A549 (cell line): ENCODE data around the gene DNAH8. TPM values are rescaled to one million over a fixed set of nuclear protein-coding genes. Genes with fewer than 3 reads are reported as not detected.

ENCODE experiments used
- ATAC-seq, 2 experiments: fragments of 200-7000 bp in 1 of 2; fragments of >200 bp in 1 of 2; cut with Nextera tagmentation in 1 of 2; cut with Tn5 transposase in 1 of 2; 3 replicates each; pipeline versions ENCODE4 v1.8.0 to v1.9.1; 2018 to 2020; ENCODE audit warnings: mild to moderate bottlenecking in 1 of 2, moderate library complexity in 1 of 2
- CTCF ChIA-PET: fragments of 300-600 bp; sonication (Branson Sonifier 250); formaldehyde crosslinking; extraction: SDS; loops from one replicate; lab custom pipeline; 2021; ENCODE audit warnings: antibody characterized with exemption, inconsistent platforms; lab: Yijun Ruan, JAX
- POLR2A ChIA-PET: fragments of 350-600 bp; formaldehyde crosslinking; extraction: SDS; loops from one replicate; lab custom pipeline; 2021; ENCODE audit warnings: antibody characterized with exemption, inconsistent platforms; lab: Yijun Ruan, JAX
- DNase-seq, 2 experiments: peaks; one replicate each; pipeline versions ENCODE4 v3.0.0 to v3.0.0-alpha.2; 2011 to 2016; ENCODE audit warnings: low read depth in 1 of 2, low spot score in 1 of 2
- FAIRE-seq: peaks from 2 replicates; lab custom pipeline; 2011; peaks lifted over from hg19 to GRCh38; lab: Jason Lieb, UNC
- H3K27ac ChIP-seq, 2 experiments: fragments of >200 bp; sonication (Bioruptor Twin); formaldehyde crosslinking; 3 replicates each; pipeline ENCODE4 v1.5.1; 2016 to 2017
- H3K4me1 ChIP-seq: fragments of >200 bp; sonication (Bioruptor Twin); formaldehyde crosslinking; 3 replicates; pipeline ENCODE4 v1.6.1; 2016
- H3K4me2 ChIP-seq: fragments of >200 bp; sonication (Bioruptor Twin); formaldehyde crosslinking; 3 replicates; pipeline ENCODE4 v1.6.1; 2016
- H3K4me3 ChIP-seq: fragments of >200 bp; sonication (Bioruptor Twin); formaldehyde crosslinking; 3 replicates; pipeline ENCODE4 v1.5.1; 2016
- H3K9me3 ChIP-seq: fragments of >200 bp; sonication (Bioruptor Twin); formaldehyde crosslinking; 3 replicates; pipeline ENCODE4 v1.6.1; 2016
- ATOH8 ChIP-seq: fragments of 250-450 bp; sonication (Bioruptor Pico); IDR thresholded peaks from 2 replicates; pipeline ENCODE4 v1.5.0; 2020; ENCODE audit warnings: low read depth, mild to moderate bottlenecking, moderate library complexity
- BHLHE40 ChIP-seq: IDR thresholded peaks from 2 replicates; pipeline ENCODE4 v1.6.1; 2012; ENCODE audit warnings: low read depth, low read length, inconsistent platforms
- CHD2 ChIP-seq: fragments of 150-350 bp; IDR thresholded peaks from 2 replicates; pipeline ENCODE4 v1.6.1; 2014; ENCODE audit warnings: low read length; ENCODE audit not compliant: partially characterized antibody
- E2F6 ChIP-seq: IDR thresholded peaks from 2 replicates; pipeline ENCODE4 v1.6.1; 2012; ENCODE audit warnings: low read depth, borderline replicate concordance
- EHF ChIP-seq: fragments of 250-450 bp; sonication (Bioruptor Pico); IDR thresholded peaks from 2 replicates; pipeline ENCODE4 v1.5.0; 2020; ENCODE audit warnings: mild to moderate bottlenecking
- EHMT2 ChIP-seq: fragments of 200-600 bp; sonication (generic); IDR thresholded peaks from 2 replicates; pipeline ENCODE4 v1.6.1; 2016; ENCODE audit warnings: antibody characterized with exemption, low read depth, mild to moderate bottlenecking, moderate library complexity
- ELK1 ChIP-seq: fragments of 150-350 bp; IDR thresholded peaks from 2 replicates; pipeline ENCODE4 v1.6.1; 2014; ENCODE audit warnings: low read depth, mild to moderate bottlenecking, low read length
- FOSL2 ChIP-seq, 2 experiments: fragments of 450-650 bp in 1 of 2; fragments of >200 bp in 1 of 2; sonication (Bioruptor Twin) in 1 of 2; formaldehyde crosslinking; IDR thresholded peaks; 2 replicates each; pipeline versions ENCODE4 v1.5.0 to v1.6.1; 2016 to 2020; ENCODE audit warnings: mild to moderate bottlenecking in 1 of 2, moderate library complexity in 1 of 2
- FOXS1 ChIP-seq: fragments of 250-450 bp; sonication (Bioruptor Pico); IDR thresholded peaks from 2 replicates; pipeline ENCODE4 v1.5.0; 2020; ENCODE audit warnings: mild to moderate bottlenecking, moderate library complexity
- GATA3 ChIP-seq: IDR thresholded peaks from 2 replicates; pipeline ENCODE4 v1.6.1; 2012; ENCODE audit warnings: borderline replicate concordance
- HES2 ChIP-seq: fragments of >200 bp; sonication (Bioruptor Twin); formaldehyde crosslinking; IDR thresholded peaks from 2 replicates; pipeline ENCODE4 v1.6.1; 2016
- HOXA7 ChIP-seq: fragments of 250-450 bp; sonication (Bioruptor Pico); IDR thresholded peaks from 2 replicates; pipeline ENCODE4 v1.5.0; 2020; ENCODE audit warnings: mild to moderate bottlenecking, moderate library complexity
- HOXB5 ChIP-seq: fragments of 250-450 bp; sonication (Bioruptor Pico); IDR thresholded peaks from 2 replicates; pipeline ENCODE4 v1.5.0; 2020; ENCODE audit warnings: mild to moderate bottlenecking, moderate library complexity
- JUN ChIP-seq, 2 experiments: fragments of >200 bp; sonication (Bioruptor Twin); formaldehyde crosslinking; IDR thresholded peaks; 2 replicates in 1 of 2; 3 replicates in 1 of 2; pipeline ENCODE4 v1.6.1; 2016 to 2017
- JUNB ChIP-seq: fragments of >200 bp; sonication (Bioruptor Twin); formaldehyde crosslinking; IDR thresholded peaks from 2 replicates; pipeline ENCODE4 v1.6.1; 2016
- KDM1A ChIP-seq: fragments of 200-600 bp; sonication (generic); IDR thresholded peaks from 2 replicates; pipeline ENCODE4 v1.6.1; 2016; ENCODE audit warnings: low read depth, mild to moderate bottlenecking
- MAFK ChIP-seq: fragments of 450-650 bp; IDR thresholded peaks from 2 replicates; pipeline ENCODE4 v1.6.1; 2014; ENCODE audit not compliant: partially characterized antibody
- MAX ChIP-seq: IDR thresholded peaks from 2 replicates; pipeline ENCODE4 v1.6.1; 2012
- NFE2L2 ChIP-seq: fragments of 150-350 bp; conservative IDR thresholded peaks from 2 replicates; pipeline ENCODE4 v1.6.1; 2014; ENCODE audit warnings: low read length
- POLR2AphosphoS2 ChIP-seq: conservative IDR thresholded peaks from 2 replicates; pipeline ENCODE4 v1.6.1; 2012; ENCODE audit warnings: low read length, improper control_type of control experiment, inconsistent platforms
- RAD21 ChIP-seq, 2 experiments: fragments of >200 bp in 1 of 2; sonication (Bioruptor Twin) in 1 of 2; formaldehyde crosslinking in 1 of 2; IDR thresholded peaks in 1 of 2; conservative IDR thresholded peaks in 1 of 2; 2 replicates in 1 of 2; 3 replicates in 1 of 2; pipeline ENCODE4 v1.6.1; 2012 to 2018; ENCODE audit warnings: inconsistent platforms in 1 of 2
- SREBF2 ChIP-seq: fragments of 450-650 bp; IDR thresholded peaks from 2 replicates; pipeline ENCODE4 v1.6.1; 2014; ENCODE audit warnings: mild to moderate bottlenecking, moderate library complexity
- ZC3H11A ChIP-seq: fragments of 450-650 bp; IDR thresholded peaks from 2 replicates; pipeline ENCODE4 v1.6.1; 2014; ENCODE audit warnings: antibody characterized with exemption, mild to moderate bottlenecking
- ZFP36 ChIP-seq: fragments of 450-650 bp; IDR thresholded peaks from 2 replicates; pipeline ENCODE4 v1.6.1; 2014; ENCODE audit warnings: borderline replicate concordance; ENCODE audit not compliant: partially characterized antibody
- WGBS: methylation state at CpG from one replicate; pipeline ENCODE4 v1.1.6; 2017; ENCODE audit errors: missing lambda C conversion rate; 5-methylcytosine and 5-hydroxymethylcytosine counted together
- polyA plus RNA-seq, 4 experiments: library from polyadenylated mRNA; depleted of rRNA in 3 of 4; stranded (reverse); fragments of >200 nt; fragmentation: RNase III in 1 of 4; extraction: RNeasy Plus Mini Kit Qiagen cat#74134 plus additional on column Dnase treatment in 1 of 4; gene quantifications; 2 replicates in 3 of 4; 3 replicates in 1 of 4; pipeline ENCODE4 v1.2.3, GENCODE V29; 2011 to 2017

Gene DNAH8
- polyA plus RNA-seq, 2 of the 4 experiments (the other 2 are of a cell fraction) = not detected

GRCh38 chr6:38767560-38767959 lies 52.4 kb downstream of the DNAH8 start:
- Histone ChIP-seq H3K27ac (no peak overlapping the region), H3K9me3 (no peaks in the 10 kb centered on the region), H3K4me2 (no peak overlapping the region), H3K4me3 (no peak overlapping the region), H3K4me1 (no peaks in the 10 kb centered on the region)
- ATAC-seq = no peak
- CTCF ChIA-PET = no interaction called here
- TF ChIP-seq ATOH8 (CRISPR knock-in tag) (no peak), KDM1A (no peak), CHD2 (no peak), MAX (no peak), ZC3H11A (no peak), ZFP36 (no peak), EHF (CRISPR knock-in tag) (no peak), GATA3 (no peak), JUN (IDR thresholded peaks at IDR 0.05) (no peak), SREBF2 (no peak), EHMT2 (no peak), POLR2AphosphoS2 (no peak), BHLHE40 (no peak), E2F6 (no peak), FOXS1 (CRISPR knock-in tag) (no peak), HES2 (no peak), FOSL2 (IDR thresholded peaks at IDR 0.05) (no peak), FOSL2 (CRISPR knock-in tag; IDR thresholded peaks at IDR 0.05) (no peak), JUNB (no peak)
- WGBS = 50% methylated on average over 2 of the region's 2 CpGs
- POLR2A ChIA-PET = no interaction called here
- FAIRE-seq = no peak
- DNase-seq = no peak

- FAIRE-seq (no peak), ATAC-seq (peak in 1 of 2 experiments; percentile 58; a peak in 3 of 6 replicates)
- H3K4me1 ChIP-seq = no peaks in the 10 kb centered on the region
- 0% methylated on average over 3 of the region's 3 CpGs for WGBS
- CTCF ChIA-PET = interaction anchor here (0.9 kb wide), 1 partner anchor 11 kb away, joined by 3 read pairs; no protein-coding TSS in a partner anchor
- H3K4me2 ChIP-seq = no peak overlapping the region
- TF ChIP-seq HOXA7 = no peak
- TF ChIP-seq RAD21 (conservative IDR thresholded peaks at IDR 0.05 in 1 of 2, IDR thresholded peaks at IDR 0.05 in 1 of 2) = no peak
- no peak for TF ChIP-seq MAFK
- no peak for TF ChIP-seq HOXB5 (CRISPR knock-in tag)
- TF ChIP-seq MAX = no peak
- TF ChIP-seq NFE2L2 = no peak
- no peak for TF ChIP-seq ZC3H11A
- no peak for TF ChIP-seq EHMT2
- TF ChIP-seq KDM1A = no peak
- TF ChIP-seq ELK1 = no peak
- TF ChIP-seq, all 56 proteins: peak for 0
- Histone ChIP-seq H3K9me3 (no peaks in the 10 kb centered on the region), H3K27ac (no peak overlapping the region), H3K4me3 (no peak overlapping the region)
- POLR2A ChIA-PET = no interaction called here
- peak in 1 of 2 experiments; percentile 24 for DNase-seq
Measured at GRCh38 chr6:38773338-38773737, 58.2 kb downstream of the DNAH8 start.
